GM18507 (cell line): ENCODE results near the gene TBXA2R.

Source experiments
- DNase-seq: peaks from one replicate; pipeline ENCODE4 v3.0.0; 2011; ENCODE audit warnings: low read depth; ENCODE audit not compliant: insufficient read length; ENCODE audit errors: extremely low spot score
- FAIRE-seq: peaks from 2 replicates; lab custom pipeline; 2011; peaks lifted over from hg19 to GRCh38; lab: Jason Lieb, UNC

TBXA2R gene

DNA sequence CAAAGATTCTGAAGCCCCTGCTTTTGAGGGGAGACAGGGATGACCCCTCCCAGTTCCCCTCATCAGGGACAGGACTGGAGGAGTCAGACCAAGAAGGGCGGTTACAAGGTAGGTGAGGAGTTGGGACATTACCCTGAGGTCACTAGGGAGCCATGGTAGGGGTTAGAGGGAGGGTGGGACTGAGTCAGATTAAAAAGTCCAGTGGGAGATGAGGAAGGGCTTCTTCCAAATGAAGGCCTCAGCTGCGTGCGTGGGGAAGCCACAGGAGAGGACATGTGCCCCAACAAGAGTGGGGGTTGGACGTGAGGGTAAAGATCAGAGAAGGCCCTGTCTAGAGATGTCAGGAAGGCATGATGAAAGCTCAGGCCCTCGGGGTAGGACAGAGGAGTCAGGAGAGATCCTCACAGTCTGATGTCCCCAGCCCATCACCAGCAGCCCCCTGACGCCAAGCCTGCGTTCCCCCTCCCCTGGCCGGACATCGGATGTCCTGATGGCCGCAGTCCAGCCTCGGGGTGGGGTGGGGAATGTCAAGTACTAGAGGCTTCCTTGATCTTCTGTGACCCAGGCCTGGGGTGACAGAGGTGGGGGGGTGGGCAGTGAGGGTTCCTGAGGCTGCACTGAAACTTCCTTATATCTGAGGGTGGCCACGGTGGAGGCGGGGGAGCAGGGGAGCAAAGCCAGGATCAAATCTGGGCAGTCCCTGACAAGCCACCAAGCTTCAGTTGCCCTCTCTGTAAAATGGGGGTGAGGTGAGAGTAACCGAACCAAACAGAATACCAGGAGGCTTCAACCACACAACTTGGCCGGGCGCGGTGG is 42.8 kb downstream of the TBXA2R start:
- FAIRE-seq = no peak
- DNase-seq = no peak

GRCh38 chr19:3557461-3558248 is 49.0 kb downstream of the TBXA2R start, which contains the start of gene MFSD12:
MFSD12 (minus strand) TSS chr19:3557586; CDS start chr19:3557403, 183 bp downstream.
- DNase-seq = peak; percentile 100
- FAIRE-seq = peak; percentile 96

- DNase-seq (no peak), FAIRE-seq (no peak)
These were observed 49.7 kb downstream of the TBXA2R start for GRCh38 chr19:3556978-3557460.

DNA sequence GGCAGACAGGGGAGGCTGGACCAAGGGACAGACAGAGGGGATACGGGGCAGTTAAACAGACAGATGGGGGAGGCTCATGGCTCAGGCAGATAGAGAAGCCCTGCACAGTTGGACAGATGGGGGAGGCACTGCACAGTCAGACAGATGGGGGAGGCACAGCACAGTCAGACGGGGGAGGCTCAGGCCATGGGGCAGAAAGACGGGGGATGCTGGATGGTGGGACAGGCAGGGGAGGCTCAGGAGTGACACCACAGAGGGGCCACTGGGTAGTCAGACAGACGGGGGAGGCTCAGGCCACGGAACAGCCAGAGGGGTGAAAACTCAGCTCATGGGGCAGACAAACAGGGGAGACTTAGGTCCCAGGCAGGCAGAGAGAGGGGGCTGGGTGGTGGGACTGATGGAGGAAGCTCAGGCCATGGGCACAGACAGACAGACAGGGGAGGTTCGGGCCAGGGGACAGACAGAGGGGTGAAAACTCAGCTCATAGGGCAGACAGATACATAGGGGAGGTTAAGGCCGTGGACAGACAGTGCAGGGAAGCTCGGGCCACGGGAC is 50.2 kb downstream of the TBXA2R start:
- DNase-seq = no peak
- no peak for FAIRE-seq

DNA sequence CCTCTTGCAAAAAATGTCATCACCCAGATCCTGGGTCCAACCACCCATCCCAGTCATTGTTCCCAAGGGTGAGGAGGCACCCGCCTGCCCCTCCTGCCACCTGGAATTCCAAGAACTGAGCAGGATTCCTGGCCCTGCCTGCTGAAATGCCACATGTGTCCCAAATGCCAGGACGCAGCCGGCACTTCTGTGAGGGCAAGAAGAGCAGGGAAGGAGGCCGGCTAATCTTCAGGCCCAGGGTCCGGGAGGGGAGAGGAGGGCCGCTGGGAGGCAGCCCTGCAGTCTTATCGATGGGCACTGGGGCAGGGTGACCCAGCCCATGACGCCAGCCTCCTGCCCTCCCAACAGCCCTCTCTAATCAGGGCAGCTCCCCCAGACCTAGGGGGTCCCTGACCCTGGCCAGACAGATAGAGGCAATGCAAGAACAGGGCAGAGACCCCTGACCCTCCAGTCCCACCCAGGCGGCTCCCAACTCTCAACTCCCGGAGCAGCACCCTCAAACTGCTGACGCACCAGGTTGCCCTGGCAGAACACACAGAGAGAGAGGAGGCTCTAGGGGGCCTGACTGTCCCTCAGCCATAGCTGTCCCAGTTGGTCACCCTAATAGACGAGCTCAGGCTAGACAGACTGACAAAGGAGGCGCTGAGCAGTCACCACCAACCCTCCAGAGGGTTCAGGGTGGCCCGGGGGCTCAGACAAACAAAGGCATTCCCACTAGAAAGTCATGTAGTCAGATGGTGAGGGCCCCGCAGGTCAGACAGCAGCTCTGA is 50.8 kb downstream of the TBXA2R start:
- DNase-seq (no peak), FAIRE-seq (no peak)

- FAIRE-seq (peak; percentile 70), DNase-seq (no peak)
These were observed 52.2 kb downstream of the TBXA2R start for GRCh38 chr19:3554254-3555083.

DNA sequence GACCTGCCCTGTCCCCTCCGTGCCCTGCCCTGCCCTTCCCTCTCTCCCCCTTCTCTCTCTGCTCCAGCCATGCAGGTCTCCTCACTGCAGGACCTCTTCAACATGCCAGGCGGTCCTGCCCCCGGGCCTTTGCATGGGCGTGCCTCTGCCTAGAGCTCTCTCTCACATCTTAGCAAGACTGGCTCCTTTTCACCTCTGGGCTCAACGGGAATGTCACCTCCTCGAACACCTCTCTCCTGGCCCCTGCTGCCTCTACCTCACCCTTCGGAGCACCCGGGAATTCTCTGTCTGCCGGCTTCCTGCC is 54.9 kb downstream of the TBXA2R start:
- no peak for DNase-seq
- FAIRE-seq = no peak

DNA sequence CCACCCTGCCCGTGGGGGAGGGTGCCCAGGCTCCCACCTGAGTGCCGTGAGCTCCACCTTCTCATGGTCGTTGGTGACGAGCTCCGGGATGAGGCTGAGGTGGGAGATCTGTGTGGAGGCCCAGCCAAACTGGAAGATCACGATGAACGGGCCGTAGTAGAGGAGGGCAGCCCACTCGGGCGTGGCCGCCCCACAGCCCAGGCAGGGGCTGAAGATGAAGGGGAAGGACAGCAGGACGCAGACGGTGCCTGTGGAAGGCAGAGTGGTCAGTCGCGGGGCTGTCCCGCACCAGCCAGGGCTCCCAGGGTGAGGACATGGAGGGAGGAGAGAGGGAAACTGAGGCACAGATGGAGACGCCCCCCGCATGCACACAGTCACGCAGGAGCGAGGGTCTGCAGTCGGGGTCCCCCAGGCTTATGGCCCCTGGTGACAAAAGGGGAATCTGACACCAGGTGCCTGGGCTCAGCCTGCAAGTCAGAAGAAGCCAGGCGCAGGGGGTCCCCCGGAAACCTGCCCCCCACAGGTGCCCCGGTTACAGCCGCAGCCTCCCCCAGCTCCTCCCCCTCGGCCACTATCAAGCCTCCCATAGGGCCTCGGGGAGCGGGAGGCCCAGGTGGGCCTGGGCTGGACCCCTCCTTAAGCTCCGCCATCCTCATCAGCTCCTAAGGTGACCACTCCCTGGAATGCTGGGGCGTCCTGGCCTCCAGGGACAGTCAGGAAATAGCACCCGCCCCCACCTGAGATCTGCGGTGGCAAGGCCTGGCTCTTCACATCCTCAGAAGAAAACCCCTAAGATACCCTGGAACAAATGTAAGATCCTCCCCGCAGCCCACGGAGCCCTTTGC is 55.5 kb downstream of the TBXA2R start:
- no peak for FAIRE-seq
- DNase-seq = no peak

DNA sequence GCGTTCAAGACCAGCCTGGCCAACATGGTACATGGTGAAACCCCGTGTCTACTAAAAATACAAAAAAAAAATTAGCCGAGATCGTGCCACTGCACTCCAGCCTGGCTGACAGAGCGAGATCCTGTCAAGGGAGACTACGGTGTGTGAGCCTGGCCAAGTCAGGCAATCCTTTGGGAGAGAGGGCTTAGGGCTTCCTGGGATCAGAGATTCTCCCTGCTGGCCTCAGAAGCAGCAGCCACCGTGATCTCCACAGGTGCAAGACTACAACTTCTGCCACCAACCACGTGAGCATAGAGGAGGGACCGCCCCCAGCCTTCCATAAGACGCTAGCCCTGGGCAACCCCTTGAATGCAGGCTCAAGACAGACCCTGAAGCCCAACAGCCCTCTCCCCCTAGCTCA is 56.9 kb downstream of the TBXA2R start:
- FAIRE-seq (no peak), DNase-seq (no peak)

DNA sequence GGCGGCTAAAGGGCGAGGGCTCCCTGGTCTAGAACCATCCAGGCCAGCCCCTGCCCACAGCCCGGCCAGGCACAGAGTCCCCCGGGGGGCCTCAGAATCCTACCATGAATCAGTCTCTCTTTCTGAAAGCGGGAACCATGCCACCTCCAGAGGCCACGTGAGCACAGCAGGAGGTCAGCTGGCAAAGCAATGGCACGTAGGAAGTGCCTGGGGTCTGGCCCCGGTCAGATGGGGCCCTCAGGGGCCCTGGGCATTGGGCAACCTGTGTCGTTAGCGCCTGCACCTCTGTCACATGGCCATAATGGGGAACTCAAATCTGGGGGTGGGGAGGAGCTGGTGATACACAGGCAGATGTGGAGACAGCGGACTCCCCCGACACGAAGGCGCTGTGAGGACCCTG is 58.1 kb downstream of the TBXA2R start:
- DNase-seq (no peak), FAIRE-seq (no peak)

GRCh38 chr19:3547767-3548282 is 58.9 kb downstream of the TBXA2R start:
- FAIRE-seq (no peak), DNase-seq (no peak)

- FAIRE-seq = no peak
These were observed 59.4 kb downstream of the TBXA2R start for GRCh38 chr19:3547301-3547731.

GRCh38 chr19:3546119-3546518 is 60.6 kb downstream of the TBXA2R start:
- DNase-seq = no peak

More at GRCh38 chr19:3547301-3547731, 59.4 kb downstream of the TBXA2R start:
- no peak for DNase-seq

DNA sequence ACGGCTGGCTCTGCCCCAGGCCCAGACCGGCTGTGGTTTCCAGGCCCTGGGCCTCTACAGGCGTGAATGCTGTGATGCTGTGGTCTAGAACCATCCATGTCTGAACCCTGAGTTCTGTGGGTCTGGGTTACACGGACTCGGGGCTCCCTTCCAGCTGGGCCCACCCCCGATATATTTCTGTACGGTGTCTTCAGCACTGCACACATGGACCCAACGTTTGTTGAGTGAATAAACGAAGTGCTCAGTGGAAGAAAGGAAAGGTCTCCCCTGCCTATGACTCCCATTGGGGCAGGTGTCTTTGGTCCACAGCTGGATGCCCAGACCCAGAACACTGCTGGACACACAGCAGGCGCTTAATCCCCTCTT is 61.0 kb downstream of the TBXA2R start:
- DNase-seq = no peak

More at GRCh38 chr19:3546119-3546518, 60.6 kb downstream of the TBXA2R start:
- FAIRE-seq = no peak

GRCh38 chr19:3544742-3545668 is 61.7 kb downstream of the TBXA2R start:
- FAIRE-seq (peak; percentile 68), DNase-seq (peak; percentile 66)

More for the DNA sequence above, 61.0 kb downstream of the TBXA2R start:
- no peak for FAIRE-seq
